H1 (cell line): ENCODE data around the gene BRPF3.

Experiments
- POLR2AphosphoS5 ChIP-seq: IDR thresholded peaks from 2 replicates; pipeline ENCODE4 v1.6.1; 2011; ENCODE audit warnings: low read depth, low read length
- YY1 ChIP-seq: IDR thresholded peaks from 2 replicates; pipeline ENCODE4 v1.6.1; 2011; ENCODE audit warnings: low read depth, mild to moderate bottlenecking, low read length
- TF ChIP-seq, protein P1 (sequence below): IDR thresholded peaks from 2 replicates; pipeline ENCODE4 v1.6.1; 2011; ENCODE audit warnings: low read length, improper control_type of control experiment

DNA sequence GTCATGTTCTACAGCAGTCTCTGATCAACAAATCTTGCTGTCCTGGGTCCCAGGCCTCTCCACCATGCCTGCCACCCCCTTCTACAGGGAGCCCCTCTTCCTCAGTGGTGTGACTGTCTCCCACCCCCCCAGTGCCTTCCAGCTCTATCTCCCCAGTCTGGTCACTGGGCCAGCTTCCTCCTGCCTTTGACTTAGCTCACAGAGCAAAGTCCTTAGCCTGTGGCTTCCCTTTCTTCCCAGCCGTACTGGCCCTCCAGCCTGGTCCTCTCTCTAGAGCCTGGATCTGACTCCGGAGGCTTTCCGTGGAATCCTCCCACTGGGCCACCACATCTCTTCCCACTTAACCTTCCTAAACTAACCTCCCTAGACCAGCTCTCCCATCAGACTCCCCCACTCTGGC is 49.2 kb upstream of the BRPF3 start:
- no peak for TF ChIP-seq YY1
- no peak for TF ChIP-seq POLR2AphosphoS5
- TF ChIP-seq, protein P1, sequence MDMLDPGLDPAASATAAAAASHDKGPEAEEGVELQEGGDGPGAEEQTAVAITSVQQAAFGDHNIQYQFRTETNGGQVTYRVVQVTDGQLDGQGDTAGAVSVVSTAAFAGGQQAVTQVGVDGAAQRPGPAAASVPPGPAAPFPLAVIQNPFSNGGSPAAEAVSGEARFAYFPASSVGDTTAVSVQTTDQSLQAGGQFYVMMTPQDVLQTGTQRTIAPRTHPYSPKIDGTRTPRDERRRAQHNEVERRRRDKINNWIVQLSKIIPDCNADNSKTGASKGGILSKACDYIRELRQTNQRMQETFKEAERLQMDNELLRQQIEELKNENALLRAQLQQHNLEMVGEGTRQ, result no peak
